Measurements from ENCODE around the gene GINS3.

GINS3 gene

DNA sequence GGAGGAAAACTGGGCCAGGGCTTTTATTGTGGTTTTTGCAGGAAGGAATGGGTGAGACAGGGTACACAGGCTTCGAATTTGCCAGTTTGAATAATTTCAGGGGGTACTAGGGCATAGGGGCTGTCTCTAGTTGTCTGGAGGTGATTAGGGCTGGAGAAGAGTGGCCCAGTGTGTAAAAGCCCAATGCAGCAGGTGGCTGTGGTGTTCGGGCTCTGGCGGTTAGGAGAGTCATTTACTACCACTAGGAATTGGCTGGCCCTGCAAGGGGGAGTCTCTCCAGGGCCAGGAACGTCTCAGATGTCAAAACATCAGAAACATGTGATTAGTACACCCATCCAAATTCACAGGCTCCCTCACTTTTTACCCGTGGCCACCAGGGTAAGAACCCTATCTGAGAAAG lies 50.3 kb downstream of the GINS3 start:
- Histone ChIP-seq H3K4me2 (ENCODE audit: low read length) (no peak overlapping the region), H2AFZ (no peak overlapping the region), H3K79me2 (no peaks in the 10 kb centered on the region), H3K36me3 (ENCODE audit: control insufficient read depth, insufficient read depth, low read length) (no peaks in the 10 kb centered on the region), H3K27me3 (ENCODE audit: control insufficient read depth, insufficient read depth, low read length) (no peaks in the 10 kb centered on the region), H3K4me3 (ENCODE audit: low read depth, low read length) (no peak overlapping the region), H3K27ac (no peak overlapping the region), H3K4me1 (no peaks in the 10 kb centered on the region), H3K9ac (no peak overlapping the region), H3K9me3 (ENCODE audit: control insufficient read depth, low read length) (no peaks in the 10 kb centered on the region)
- TF ChIP-seq, protein P1, sequence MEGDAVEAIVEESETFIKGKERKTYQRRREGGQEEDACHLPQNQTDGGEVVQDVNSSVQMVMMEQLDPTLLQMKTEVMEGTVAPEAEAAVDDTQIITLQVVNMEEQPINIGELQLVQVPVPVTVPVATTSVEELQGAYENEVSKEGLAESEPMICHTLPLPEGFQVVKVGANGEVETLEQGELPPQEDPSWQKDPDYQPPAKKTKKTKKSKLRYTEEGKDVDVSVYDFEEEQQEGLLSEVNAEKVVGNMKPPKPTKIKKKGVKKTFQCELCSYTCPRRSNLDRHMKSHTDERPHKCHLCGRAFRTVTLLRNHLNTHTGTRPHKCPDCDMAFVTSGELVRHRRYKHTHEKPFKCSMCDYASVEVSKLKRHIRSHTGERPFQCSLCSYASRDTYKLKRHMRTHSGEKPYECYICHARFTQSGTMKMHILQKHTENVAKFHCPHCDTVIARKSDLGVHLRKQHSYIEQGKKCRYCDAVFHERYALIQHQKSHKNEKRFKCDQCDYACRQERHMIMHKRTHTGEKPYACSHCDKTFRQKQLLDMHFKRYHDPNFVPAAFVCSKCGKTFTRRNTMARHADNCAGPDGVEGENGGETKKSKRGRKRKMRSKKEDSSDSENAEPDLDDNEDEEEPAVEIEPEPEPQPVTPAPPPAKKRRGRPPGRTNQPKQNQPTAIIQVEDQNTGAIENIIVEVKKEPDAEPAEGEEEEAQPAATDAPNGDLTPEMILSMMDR (IDR thresholded peaks at IDR 0.05): no peak

DNA sequence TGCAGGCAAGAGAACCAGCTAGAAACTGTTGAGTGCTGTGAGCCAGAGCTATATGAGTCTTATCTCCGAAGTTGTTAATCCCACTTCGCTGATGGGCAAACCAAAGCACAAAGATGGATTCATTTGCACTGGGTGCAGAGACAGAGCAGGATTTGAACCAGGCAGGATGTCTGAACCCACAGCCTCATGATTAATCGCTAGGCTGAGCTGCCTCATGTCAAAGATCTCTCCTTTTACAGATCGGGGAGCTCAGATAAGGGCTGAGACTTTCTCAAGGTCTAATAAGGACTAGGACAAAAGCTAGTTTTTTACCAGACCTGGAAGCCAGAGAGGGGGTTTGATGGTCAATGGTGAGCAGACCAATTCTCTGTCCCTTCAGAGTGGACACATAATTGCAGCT lies 51.5 kb downstream of the GINS3 start:
- Histone ChIP-seq H3K4me2 (ENCODE audit: low read length) (no peak overlapping the region), H3K27me3 (ENCODE audit: control insufficient read depth, insufficient read depth, low read length) (no peaks in the 10 kb centered on the region), H3K9ac (no peak overlapping the region), H3K27ac (no peak overlapping the region), H2AFZ (no peak overlapping the region), H3K4me1 (peaks cover 2% of the 10 kb centered on the region), H3K9me3 (ENCODE audit: control insufficient read depth, low read length) (no peaks in the 10 kb centered on the region), H3K79me2 (no peaks in the 10 kb centered on the region), H3K36me3 (ENCODE audit: control insufficient read depth, insufficient read depth, low read length) (no peaks in the 10 kb centered on the region), H3K4me3 (ENCODE audit: low read depth, low read length) (no peak overlapping the region)
- TF ChIP-seq, protein P1 (IDR thresholded peaks at IDR 0.05): no peak

DNA sequence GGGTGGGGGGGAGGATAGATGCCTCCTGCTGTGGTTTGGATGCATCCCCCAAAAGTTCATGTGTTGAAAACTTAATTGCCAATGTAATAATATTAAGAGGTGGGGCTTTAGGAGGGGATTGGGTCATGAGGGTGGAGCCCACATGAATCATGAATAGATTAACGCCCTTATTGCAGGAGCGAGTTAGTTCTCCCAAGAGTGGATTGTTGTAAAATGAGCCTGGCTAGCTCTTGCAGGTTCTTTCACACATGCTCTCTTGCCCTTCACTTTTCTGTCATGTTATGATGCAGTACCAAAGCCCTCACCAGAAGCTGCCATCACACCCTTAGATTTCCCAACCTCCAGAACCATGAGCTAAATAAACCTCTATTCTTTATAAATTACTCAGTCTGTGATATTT lies 52.0 kb downstream of the GINS3 start:
- no peaks in the 10 kb centered on the region for H3K79me2 ChIP-seq
- no peaks in the 10 kb centered on the region for H3K27me3 ChIP-seq (ENCODE audit: control insufficient read depth, insufficient read depth, low read length)
- H3K27ac ChIP-seq: no peak overlapping the region
- no peak overlapping the region for H3K4me2 ChIP-seq (ENCODE audit: low read length)
- H3K4me3 ChIP-seq (ENCODE audit: low read depth, low read length): no peak overlapping the region
- no peak overlapping the region for H2AFZ ChIP-seq
- H3K9ac ChIP-seq: no peak overlapping the region
- no peaks in the 10 kb centered on the region for H3K9me3 ChIP-seq (ENCODE audit: control insufficient read depth, low read length)
- H3K4me1 ChIP-seq: peaks cover 6% of the 10 kb centered on the region
- H3K36me3 ChIP-seq (ENCODE audit: control insufficient read depth, insufficient read depth, low read length): no peaks in the 10 kb centered on the region
- TF ChIP-seq, protein P1 (IDR thresholded peaks at IDR 0.05): no peak

GRCh38 chr16:58448890-58449289 lies 56.6 kb downstream of the GINS3 start:
- no peaks in the 10 kb centered on the region for H3K27me3 ChIP-seq (ENCODE audit: control insufficient read depth, insufficient read depth, low read length)
- H3K9me3 ChIP-seq (ENCODE audit: control insufficient read depth, low read length): no peaks in the 10 kb centered on the region
- TF ChIP-seq, protein P1 (IDR thresholded peaks at IDR 0.05): no peak
- peak overlapping the region; percentile 12 for H3K27ac ChIP-seq
- no peaks in the 10 kb centered on the region for H3K36me3 ChIP-seq (ENCODE audit: control insufficient read depth, insufficient read depth, low read length)
- no peaks in the 10 kb centered on the region for H3K79me2 ChIP-seq
- peaks cover 8% of the 10 kb centered on the region for H3K4me1 ChIP-seq
- H3K9ac ChIP-seq: no peak overlapping the region
- H3K4me3 ChIP-seq (ENCODE audit: low read depth, low read length): no peak overlapping the region
- peak overlapping the region; percentile 8 for H2AFZ ChIP-seq
- no peak overlapping the region for H3K4me2 ChIP-seq (ENCODE audit: low read length)

- Histone ChIP-seq H2AFZ (no peak overlapping the region), H3K4me1 (peaks cover 8% of the 10 kb centered on the region), H3K4me3 (ENCODE audit: low read depth, low read length) (no peak overlapping the region), H3K9ac (no peak overlapping the region), H3K27me3 (ENCODE audit: control insufficient read depth, insufficient read depth, low read length) (no peaks in the 10 kb centered on the region), H3K9me3 (ENCODE audit: control insufficient read depth, low read length) (no peaks in the 10 kb centered on the region), H3K27ac (no peak overlapping the region), H3K4me2 (ENCODE audit: low read length) (no peak overlapping the region), H3K79me2 (no peaks in the 10 kb centered on the region), H3K36me3 (ENCODE audit: control insufficient read depth, insufficient read depth, low read length) (no peaks in the 10 kb centered on the region)
- TF ChIP-seq, protein P1 (IDR thresholded peaks at IDR 0.05): no peak
Observed at GRCh38 chr16:58449306-58449705, 57.0 kb downstream of the GINS3 start.

All from parathyroid adenoma (tissue), 2 donors.